Fibroblast of villous mesenchyme (primary cell): ENCODE results near the gene COP1. TPM values are rescaled to one million over a fixed set of nuclear protein-coding genes. Genes with fewer than 3 reads are reported as not detected.

ENCODE experiments used
- DNase-seq: peaks from one replicate; pipeline ENCODE4 v3.0.0-alpha.2; 2010; ENCODE audit warnings: low read depth
- H3K4me3 ChIP-seq: 2 replicates; pipeline ENCODE4 v1.5.1; 2011; ENCODE audit warnings: low read depth, mild to moderate bottlenecking, low read length
- CTCF ChIP-seq: IDR thresholded peaks from 2 replicates; pipeline ENCODE4 v1.5.1; 2012; ENCODE audit warnings: low read depth, mild to moderate bottlenecking, low read length; ENCODE audit not compliant: insufficient read depth
- total RNA-seq: library from RNA; depleted of rRNA; stranded (reverse); fragments of >200 nt; gene quantifications from 2 replicates; pipeline ENCODE4 v1.2.3, GENCODE V29; 2012

COP1 gene
- total RNA-seq, 1 donor, result 66.9 TPM

GRCh38 chr1:176199707-176200106 is 7.4 kb downstream of the COP1 start:
- H3K4me3 ChIP-seq, result no peak overlapping the region
- TF ChIP-seq CTCF, result no peak
- no peak for DNase-seq

GRCh38 chr1:176198413-176198812 is 8.7 kb downstream of the COP1 start:
- TF ChIP-seq CTCF, result no peak
- no peak overlapping the region for H3K4me3 ChIP-seq
- no peak for DNase-seq

GRCh38 chr1:176196728-176197127 is 10.4 kb downstream of the COP1 start:
- TF ChIP-seq CTCF, result no peak
- H3K4me3 ChIP-seq, result no peak overlapping the region
- DNase-seq, result no peak

GRCh38 chr1:176195547-176195946 is 11.5 kb downstream of the COP1 start:
- no peak overlapping the region for H3K4me3 ChIP-seq
- no peak for DNase-seq
- no peak for TF ChIP-seq CTCF

GRCh38 chr1:176193663-176194062 is 13.4 kb downstream of the COP1 start:
- TF ChIP-seq CTCF, result no peak
- no peak for DNase-seq
- H3K4me3 ChIP-seq, result no peak overlapping the region

GRCh38 chr1:176193023-176193422 is 14.1 kb downstream of the COP1 start:
- H3K4me3 ChIP-seq, result no peak overlapping the region
- no peak for TF ChIP-seq CTCF
- DNase-seq, result no peak

GRCh38 chr1:176188604-176189003 is 18.5 kb downstream of the COP1 start:
- no peak overlapping the region for H3K4me3 ChIP-seq
- TF ChIP-seq CTCF, result no peak
- DNase-seq, result no peak
